ENCODE results near the gene BACH2. TPM values are rescaled to one million over a fixed set of nuclear protein-coding genes. Genes with fewer than 3 reads are reported as not detected.
"Not testable (repeated sequence)": the region's sequence is repeated elsewhere in the genome, so short reads cannot be mapped to it uniquely, and the experiment has no call there.

BACH2 gene
- total RNA-seq, 1 experiment from 2014 or later: 2.0 TPM

DNA sequence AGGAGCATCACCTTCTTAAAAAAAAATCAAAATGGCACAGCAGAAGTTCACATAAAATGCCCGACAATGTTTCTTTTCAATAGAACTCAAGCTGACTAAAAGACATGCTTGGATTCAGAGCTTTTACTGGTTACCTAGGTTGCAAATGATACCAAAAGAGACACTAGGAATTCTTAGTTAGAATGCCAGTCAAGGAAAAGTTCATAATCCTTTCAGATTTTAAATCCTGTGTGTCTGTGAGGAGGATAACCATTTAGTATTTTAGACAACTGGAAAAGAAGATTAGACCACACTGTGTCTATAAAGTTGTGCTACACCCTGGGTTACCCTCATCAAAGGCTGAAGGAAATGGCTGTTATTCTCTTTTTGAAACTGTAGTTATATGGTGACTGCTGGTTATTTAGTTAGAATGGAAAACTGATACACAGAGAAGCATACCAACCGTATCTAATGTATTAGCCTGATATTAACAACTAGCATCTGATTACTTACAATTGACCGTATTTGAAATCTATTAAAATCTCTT is 262.8 kb downstream of the BACH2 start:
- DNase-seq (ENCODE audit: low read depth): no peak

DNA sequence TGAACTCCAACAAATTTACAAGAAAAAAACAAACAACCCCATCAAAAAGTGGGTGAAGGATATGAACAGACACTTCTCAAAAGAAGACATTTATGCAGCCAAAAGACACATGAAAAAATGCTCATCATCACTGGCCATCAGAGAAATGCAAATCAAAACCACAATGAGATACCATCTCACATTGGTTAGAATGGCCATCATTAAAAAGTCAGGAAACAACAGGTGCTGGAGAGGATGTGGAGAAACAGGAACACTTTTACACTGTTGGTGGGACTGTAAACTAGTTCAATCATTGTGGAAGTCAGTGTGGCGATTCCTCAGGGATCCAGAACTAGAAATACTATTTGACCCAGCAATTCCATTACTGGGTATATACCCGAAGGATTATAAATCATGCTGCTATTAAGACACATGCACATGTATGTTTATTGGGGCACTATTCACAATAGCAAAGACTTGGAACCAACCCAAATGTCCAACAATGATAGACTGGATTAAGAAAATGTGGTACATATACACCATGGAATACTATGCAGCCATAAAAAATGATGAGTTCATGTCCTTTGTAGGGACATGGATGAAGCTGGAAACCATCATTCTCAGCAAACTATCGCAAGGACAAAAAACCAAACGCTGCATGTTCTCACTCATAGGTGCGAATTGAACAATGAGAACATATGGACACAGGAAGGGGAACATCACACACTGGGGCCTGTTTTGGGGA is 264.0 kb downstream of the BACH2 start:
- not testable (repeated sequence) for DNase-seq (ENCODE audit: low read depth)

DNA sequence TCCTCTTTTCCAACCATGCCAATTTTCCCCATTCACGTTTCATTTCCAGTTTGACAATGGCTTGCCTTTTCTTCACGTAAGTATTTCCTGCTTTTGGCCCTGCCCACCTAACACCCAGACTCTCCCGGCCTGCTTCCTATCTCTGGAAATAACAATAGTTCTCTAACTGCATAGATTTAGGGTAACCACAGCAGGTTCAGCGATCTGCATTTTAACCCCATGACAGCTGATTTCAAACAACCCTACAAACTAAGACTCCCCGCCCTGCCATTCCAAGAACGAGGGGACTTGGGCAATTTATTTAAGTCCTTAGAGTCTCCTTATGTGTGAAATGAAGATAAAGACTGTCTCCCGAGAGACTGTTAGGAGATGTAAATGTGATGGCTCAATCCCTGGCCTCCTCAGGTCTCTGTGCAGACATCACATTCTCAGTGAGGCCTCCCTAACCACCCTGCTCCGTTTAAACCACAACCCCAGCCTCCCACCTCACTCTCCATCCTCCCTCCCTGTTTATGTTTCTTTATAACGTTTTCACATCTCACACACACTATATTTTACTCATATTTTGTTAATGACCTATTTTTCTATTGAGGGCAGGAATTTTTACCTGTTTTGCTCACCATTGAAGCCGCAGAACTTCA is 267.5 kb downstream of the BACH2 start:
- no peak for DNase-seq (ENCODE audit: low read depth)

DNA sequence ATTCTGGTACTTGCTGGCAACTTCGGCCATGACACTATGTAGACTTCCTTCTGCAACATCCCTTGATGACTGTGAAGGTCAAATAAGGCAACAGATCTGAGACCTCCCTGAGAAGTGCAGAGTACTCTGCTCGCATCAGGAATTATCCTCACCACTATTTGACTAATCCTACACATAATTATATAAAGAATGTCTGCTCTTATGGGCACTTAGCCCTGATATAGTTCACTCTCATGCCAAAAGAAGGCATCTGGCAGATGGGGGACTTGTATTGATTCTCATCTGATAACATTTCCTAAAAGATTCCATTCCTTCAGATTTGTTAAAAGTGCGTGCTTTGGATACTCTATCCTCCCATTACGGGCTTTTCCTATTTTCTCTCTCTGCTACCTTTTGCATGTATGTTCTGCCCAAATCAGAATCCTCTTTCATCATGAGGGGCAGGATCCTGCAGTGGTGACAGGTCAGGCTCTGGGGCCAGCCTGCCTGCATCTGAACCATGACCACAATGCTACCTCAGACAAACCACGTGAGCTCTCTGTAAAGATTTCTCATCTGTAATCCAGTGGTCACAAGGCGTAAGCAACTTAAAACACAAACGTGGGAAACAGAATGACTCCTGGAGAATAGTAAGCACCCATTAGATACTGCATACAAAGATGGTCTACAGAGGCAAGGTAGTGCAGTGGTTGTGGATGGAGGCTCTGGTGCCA is 268.4 kb downstream of the BACH2 start:
- DNase-seq (ENCODE audit: low read depth): peak; percentile 33

DNA sequence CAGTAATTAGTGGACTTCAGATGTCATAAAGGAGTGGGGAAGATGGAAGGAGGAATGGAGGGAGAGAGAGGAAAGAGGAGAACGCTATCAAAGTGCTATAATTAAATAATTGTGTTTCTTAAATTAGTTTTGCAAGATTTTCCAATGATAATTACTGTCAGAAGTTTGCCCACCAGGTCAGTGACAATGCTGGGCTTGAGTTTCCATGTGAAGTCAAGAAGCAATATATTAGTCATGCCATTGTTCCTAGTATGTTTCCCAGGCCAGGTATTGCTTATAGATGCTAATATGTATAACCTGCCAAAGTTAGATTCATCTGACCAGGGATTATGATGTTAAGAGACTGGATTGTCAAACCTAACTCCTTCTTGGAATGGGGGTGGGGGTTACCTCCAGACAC is 270.4 kb downstream of the BACH2 start:
- no peak for DNase-seq (ENCODE audit: low read depth)

DNA sequence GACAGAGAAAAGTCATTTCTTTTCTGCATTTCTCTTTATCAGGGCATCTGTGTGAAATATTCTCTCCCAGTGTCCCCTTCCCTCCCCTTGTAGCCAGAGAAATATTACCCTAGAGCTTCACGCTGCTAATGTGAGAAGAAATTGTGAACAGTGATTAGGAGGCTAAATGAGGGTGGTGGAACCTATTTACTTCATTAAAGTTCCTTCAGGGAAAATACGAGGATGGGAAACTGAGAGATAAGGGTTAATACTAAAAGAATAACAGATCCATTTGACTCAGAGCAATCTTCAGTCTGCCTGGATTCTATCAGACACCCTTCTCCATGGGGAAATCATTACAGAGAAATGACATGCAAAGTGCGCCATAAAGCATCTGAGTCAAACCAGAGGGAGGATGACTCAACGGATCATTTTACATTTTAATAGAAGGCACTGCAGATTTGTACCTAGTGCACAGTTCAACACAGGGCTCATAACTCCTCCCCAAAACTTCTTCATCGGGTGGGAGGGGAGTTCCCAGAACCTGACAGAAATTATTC is 271.1 kb downstream of the BACH2 start:
- DNase-seq (ENCODE audit: low read depth): peak; percentile 93

DNA sequence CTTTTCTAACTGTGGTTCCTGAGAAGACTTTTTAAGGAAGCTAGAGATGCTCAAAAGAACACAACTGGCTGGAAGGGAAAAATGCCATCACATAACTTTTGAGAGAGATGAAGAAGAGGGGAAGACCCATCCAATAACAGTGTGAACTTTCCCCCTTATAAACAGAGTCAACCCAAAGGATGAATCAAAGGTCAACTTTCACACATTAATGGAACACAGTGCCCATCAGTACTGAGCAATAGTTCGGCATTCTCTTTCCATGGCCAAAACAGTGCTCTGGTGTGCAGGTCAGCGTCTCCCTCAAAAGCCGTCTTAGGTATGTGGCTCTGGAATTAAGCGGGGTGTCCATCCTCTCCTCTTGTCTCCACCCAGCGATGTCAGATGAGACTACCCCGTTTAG is 272.0 kb downstream of the BACH2 start:
- DNase-seq (ENCODE audit: low read depth): no peak

DNA sequence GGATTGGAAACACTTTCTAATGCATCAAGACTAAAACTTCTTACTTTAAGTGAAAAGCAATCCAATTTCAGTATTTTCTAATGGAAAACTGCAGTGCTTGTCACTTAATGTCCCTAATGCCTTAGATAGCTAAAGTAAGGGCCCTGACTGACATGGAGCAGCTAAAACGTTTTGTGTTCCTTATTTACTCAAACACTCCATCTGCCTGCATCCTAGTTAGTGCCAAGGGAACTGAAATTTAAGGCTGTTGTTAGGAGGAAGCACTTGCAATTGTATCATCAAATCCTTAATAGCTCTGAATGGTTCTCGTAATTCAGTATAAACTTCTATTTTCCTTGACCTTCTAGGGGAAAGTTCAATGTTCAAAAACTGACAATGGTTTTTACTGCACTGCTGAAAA is 274.9 kb downstream of the BACH2 start:
- no peak for DNase-seq (ENCODE audit: low read depth)

DNA sequence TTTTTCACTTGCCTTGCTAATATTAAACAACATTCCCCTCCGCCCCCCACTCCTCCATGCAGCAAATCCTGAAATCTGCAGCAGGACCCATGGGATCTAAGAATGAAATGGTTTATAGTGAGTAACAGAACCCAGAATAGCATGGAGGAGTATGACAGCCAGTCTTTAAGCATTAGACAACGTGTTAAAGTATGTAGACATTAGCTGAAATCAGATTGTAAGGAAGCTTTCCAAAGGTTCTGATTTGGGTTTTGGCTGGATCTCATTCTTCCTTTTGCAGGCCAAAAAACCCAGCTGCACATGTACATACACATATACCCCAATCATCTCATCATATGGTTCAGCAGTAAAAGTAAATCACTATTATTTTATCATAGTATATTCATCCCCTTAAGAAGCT is 275.9 kb downstream of the BACH2 start:
- no peak for DNase-seq (ENCODE audit: low read depth)

DNA sequence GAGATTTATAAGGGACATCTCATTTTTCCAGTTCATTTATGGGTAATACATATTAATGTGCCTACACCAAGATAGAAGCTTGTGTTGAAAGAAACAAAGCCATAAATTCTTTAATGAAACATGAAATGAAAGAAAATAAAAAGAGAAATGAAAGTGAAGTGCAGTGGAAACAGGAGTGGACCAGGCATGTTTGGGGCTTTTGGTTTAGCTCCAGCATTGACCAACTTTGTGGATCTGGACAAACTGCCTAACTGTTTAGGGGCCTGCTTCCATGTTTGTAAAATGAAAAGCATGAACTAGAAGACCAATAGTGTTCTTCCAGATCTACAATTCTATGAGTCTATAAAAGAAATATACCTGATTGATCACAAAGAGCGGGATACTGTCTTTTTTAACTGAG is 277.4 kb downstream of the BACH2 start:
- DNase-seq (ENCODE audit: low read depth): no peak

DNA sequence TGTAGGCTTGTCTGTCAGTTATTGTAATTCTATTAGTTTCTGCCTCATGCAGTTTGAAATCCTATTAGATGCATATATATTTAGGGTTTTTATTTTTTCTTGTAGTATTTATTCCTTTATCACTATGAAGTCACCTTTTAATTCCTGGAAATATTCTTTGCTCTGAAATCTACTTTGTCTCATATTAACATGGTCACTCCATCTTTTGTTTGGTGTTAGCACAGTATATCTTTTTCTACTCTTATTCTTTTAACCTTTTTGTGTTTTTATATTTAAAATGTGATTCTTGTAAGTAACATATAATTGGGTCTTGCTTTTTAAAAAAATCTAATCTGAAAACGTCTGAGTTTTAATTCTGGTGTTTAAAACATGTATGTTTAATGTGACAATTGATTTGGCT is 280.8 kb downstream of the BACH2 start:
- no peak for DNase-seq (ENCODE audit: low read depth)

DNA sequence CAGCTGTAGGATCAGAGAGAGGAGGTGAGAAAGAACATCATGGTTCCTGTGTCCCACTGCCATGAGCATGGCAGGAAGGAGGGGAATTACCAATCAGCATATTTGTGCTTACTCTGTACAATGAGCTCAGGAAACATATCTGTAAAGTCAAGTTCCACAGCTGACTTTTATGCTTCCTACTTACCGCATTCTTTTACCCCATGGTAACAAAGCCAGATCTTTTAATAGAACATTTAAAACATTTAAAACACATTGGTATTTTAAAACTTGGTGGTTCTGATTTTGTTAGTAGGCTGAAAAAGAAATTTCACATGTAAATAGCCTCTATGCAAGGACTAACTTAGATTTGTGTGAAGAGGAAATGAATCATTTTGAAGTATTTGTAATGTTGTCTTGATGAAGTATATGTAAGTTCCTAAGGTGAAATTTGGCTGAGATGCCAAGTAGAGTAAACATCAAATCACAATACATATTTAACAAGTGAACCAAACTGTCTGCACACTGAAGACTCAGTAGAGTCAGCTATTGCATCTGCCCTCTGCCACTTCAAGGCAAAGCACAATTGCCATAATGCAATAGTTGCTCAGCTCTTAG is 287.6 kb downstream of the BACH2 start:
- DNase-seq (ENCODE audit: low read depth): peak; percentile 31

DNA sequence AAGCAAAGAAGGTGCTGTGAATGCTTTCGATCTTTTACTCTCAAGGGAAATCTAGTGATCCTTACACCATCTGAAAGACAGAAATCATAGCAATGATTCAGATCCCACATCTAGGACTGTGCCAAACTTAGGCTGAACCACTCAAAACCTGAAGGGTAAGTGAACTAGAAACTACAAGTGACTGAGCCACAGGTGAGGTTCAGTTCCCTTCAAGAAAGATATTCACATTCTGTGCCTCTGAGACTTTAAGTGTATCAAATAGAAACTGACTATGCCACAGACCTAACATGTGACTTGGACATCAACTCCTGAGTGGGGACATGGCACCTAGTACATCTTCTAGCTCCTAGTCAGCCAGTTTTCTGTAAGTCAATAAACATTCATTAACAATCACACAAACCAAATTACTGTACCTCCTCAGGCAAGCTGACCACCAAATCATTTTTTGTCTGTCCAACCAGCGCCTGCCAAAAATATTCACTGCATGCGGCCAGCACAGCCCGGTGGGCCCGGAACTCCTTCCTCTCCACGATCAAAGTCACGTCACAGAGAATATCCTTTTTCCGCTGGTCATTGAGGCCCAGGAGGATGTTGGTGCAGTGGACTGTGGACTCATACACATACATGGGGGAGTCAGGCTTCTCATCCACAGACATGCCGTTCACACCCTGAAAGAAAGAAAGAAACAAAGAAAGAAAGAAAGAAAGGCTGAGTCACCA is 288.3 kb downstream of the BACH2 start:
- DNase-seq (ENCODE audit: low read depth): no peak

DNA sequence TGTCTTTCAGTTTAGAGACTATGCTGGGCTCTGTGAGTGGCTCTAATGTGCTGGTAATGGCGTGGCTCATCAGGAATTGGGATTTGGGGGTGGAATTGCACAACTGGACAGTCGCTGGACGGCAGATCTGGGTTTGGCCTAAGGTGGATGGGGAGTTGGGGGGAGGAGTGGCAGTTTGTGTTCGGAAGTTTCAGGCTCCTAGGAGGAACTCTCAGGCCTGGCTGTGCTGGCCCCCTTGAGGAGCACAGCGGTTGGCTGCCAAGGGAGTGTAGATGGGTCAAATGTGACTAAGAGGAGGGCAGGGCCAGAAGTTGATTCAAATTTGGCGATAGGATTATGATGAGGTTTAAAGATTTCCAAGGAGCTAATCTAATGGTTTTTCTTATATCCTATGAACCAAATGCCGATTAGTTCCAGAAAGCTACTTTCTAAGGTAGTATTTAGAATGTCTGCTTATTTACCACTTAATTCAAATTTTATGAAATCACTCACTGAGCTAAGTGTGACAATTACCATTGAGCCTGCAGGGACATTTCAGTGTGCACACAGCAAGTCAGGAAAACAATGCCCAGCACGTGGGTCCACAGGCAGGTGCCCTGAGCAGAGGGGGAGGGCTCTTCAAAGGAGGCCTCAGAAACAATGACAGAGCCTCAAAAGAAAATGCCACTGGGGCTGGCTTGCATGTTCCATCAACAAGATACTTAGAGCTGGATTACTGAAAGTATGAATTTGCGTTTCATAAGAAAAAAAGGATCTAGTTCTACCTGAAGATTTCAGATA is 291.4 kb downstream of the BACH2 start:
- DNase-seq (ENCODE audit: low read depth): no peak

DNA sequence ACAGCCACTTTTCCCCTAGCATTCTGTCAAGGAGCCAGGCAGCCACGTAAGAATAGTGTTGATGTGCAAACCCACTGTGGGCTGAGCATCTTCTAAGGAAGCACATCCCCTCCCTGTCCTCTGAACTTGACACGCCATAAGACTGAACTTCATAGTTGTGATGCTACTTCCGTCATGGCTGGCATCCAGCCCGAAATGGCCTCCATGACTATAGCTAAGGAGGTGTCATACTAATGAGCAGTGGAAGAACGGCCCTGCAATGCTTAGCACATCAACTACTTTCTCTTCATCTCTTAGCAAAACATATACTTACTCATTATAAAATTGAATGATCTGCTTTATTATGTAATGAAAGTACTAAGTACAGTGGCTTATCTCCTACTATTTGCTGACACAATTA is 292.1 kb downstream of the BACH2 start:
- no peak for DNase-seq (ENCODE audit: low read depth)

DNA sequence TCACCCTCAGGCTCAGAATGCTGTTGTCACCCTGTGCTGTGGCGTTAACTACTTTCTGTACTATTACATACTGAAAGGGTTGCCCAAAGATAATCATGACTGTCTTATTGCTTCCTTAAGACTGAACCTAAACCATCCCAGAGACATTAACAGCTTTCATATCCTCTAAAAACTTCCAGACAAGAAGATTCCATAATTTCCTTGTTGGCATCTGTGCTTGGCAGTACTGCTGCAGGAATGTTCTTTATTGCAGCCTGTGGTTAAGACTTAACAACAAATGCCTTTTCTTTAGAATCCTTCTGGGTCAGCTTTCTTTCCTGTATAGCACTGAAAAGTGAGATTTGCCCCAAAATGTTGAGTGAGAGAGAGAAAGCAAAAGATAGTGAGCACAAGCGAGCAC is 292.7 kb downstream of the BACH2 start:
- DNase-seq (ENCODE audit: low read depth): peak; percentile 22

DNA sequence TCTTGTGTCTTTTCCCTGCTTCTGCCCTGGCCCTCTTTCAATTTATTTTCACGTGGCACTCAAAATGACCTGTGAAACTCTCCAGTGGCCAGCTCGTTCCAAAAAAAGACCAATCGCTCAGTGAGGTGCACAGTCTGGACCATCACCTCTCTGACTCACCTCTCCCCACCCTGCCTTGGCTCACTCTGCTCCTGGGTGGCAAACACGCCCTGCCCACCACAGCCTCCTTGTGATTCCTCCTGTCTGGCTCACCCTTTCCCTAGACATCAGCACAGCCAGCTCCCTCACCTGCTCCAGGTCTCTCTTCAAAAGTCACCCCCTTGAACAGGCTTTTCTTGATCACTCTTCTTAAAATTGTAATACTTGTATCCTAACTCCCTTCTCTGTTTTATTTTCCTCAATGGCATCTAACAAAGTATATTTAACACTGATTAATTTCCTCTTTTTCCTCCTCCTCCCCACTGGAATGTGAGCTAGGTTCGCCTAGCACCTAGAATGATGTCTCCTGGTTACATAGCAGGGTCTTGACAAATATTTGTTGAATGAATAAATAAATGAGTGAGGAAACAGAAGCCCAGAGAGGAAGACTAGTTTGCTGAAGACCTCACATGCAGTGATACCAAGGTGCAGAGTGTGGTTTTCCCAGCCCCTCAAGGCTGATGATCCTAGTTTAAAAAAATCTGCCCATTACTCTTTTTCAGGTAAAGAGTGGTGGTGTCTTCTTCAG is 293.4 kb downstream of the BACH2 start:
- no peak for DNase-seq (ENCODE audit: low read depth)

DNA sequence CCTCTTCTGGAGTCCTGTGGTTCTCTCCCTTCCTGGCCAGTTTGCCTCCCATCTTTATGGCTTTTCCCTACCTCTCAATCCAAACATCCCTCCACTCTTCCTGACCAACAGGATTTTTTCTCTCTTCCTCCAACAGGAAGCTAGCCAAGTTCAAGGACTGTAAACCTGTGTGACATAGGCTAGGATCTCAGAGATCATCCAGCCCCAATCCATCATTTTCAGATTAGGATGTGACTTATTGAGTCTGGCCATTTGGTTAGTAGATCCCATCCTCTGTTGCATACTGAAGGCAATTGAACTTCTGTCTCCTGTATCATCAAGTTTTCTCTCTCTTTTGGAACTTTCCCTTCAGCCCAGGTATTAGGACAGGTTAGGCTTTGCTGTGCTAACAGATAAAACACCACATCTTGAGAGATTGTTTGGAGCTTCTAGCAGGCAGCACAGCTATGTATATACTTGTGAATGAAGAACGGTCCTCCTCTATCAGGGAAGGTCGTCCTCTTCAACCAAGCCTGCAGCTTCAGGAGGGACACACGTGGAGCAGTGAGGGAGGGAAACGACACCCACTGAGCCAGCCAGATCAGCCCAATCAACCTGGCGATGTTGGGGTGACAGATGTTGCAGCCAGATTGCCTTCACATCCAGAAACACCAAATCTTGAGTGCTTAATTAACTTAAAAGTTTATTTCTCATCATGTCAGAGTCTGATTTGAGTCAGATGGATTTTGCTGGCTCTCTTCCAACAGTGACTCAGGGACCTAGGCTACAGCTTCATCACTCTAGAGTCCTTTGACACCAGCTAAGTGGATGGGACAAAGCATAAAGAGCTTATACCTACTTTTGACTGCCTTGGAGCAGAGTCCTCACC is 295.5 kb downstream of the BACH2 start:
- peak; percentile 75 for DNase-seq (ENCODE audit: low read depth)

Measured in RPMI7951 (cell line).